ENCODE results near the gene CNTF.
A peak's percentile ranks its signal among the peaks of the same experiment; 100 is the strongest.

CNTF gene

DNA sequence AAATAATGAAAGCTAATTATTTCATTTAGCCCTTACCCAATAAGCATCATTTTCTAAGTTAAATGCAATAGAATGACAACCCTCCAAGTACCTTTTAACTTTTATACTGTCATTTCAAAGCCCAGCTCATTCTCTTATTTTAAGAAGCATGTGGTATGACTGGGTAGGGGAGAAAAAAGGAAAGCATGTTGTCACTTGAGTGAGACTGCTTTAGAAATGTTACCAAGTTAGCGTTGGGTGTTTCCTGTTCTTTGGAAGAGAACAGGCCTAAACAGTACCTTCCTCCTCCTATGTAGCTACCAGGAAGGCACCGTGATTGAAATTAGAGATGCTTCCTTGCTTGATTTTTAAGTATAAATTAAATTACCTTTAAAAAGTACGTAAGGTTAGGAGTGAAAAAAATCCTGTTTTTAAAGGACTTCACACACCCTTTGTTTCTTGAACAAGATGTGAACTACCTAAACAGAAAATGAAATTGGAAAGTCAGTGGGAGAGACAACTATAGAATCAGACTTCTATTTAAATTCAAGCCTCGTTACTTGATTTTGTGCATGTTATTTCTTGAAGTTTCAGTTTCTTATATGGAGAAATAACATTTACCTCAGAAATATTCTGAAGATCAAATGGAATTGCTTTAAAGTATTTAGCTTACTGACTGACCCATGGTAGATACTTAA lies 741 bp upstream of the CNTF start:
- TF ChIP-seq, protein P1, sequence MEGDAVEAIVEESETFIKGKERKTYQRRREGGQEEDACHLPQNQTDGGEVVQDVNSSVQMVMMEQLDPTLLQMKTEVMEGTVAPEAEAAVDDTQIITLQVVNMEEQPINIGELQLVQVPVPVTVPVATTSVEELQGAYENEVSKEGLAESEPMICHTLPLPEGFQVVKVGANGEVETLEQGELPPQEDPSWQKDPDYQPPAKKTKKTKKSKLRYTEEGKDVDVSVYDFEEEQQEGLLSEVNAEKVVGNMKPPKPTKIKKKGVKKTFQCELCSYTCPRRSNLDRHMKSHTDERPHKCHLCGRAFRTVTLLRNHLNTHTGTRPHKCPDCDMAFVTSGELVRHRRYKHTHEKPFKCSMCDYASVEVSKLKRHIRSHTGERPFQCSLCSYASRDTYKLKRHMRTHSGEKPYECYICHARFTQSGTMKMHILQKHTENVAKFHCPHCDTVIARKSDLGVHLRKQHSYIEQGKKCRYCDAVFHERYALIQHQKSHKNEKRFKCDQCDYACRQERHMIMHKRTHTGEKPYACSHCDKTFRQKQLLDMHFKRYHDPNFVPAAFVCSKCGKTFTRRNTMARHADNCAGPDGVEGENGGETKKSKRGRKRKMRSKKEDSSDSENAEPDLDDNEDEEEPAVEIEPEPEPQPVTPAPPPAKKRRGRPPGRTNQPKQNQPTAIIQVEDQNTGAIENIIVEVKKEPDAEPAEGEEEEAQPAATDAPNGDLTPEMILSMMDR (conservative IDR thresholded peaks at IDR 0.05; ENCODE audit: low read depth, low read length), result no peak
- no peak for DNase-seq (ENCODE audit: low read depth)
- H3K4me3 ChIP-seq (ENCODE audit: low read depth, low read length), result no peak overlapping the region

DNA sequence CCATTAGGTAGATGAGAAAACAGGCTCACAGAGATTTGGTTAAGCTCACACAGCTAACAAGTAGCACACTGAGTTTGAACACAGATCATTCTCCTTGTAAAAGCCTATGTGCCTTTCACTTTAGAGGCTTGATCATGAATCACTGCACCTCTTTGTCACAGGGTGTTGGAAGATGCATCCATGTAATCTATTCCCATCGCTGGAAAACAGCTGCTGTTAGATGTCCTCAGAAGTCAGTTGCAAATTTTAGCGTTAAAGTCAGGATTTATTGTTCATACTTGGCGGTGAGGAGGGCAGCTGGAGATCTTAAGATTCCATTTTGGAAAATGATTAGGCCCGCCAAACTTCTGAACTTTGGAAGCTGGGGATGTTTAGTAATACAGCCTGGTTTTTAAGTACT lies 2.6 kb downstream of the CNTF start:
- H3K4me3 ChIP-seq (ENCODE audit: low read depth, low read length), result no peak overlapping the region
- DNase-seq (ENCODE audit: low read depth), result no peak
- TF ChIP-seq, protein P1 (conservative IDR thresholded peaks at IDR 0.05; ENCODE audit: low read depth, low read length), result no peak

DNA sequence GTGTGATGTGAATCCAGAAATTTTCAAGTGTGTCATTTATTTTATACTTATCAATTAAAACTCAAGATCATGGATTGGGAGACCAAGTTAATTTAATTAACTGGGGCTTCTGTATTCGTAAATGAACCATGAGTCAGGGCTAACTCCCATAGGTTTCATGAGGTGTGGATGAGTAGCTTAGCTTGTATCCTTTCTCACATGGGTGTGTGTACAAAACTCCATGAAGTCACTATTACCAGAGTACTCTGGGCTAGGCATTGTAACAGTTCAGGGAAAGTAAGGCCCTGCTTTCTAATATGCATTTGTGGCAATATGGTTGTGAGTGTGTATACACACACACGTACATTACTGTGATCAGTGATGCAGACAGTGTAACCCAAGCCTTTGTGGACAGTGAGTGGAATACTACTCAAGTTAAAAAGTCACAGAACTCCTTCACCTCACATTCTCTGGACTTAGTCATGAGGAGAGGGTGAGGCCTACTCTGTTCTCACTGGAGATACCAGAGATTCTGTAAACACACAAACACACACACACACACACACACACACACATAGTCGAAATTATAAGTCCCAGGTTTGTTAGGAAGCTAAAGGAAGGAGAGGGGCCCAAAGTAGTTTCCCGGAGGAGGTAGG lies 3.5 kb downstream of the CNTF start:
- peak; percentile 94 for DNase-seq (ENCODE audit: low read depth)
- TF ChIP-seq, protein P1 (conservative IDR thresholded peaks at IDR 0.05; ENCODE audit: low read depth, low read length), result no peak
- H3K4me3 ChIP-seq (ENCODE audit: low read depth, low read length), result no peak overlapping the region

DNA sequence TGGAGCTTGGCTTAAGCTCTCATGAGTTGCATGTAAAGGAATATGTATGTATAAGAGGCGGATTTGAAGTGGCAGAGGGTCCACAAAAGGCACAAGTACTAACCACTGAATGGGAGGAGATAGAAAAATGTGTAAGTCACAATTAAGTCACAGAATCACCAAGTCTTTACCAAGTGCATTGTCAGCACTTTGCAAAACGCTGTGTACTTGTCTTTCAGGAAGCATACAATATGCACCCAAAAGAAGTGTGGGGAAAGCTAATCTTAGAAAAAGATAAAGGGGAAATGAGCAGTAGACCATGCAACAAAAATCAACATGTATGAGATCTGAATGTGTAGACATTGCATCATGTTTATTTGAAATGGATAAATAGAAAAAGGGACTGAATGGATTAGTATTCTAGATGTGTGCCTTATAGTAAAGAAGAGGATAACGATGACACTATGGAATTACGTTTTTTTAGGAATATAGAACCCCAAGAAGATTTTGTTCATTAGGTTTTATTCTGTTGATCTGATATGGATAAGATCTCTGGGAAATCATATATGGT lies 4.5 kb downstream of the CNTF start:
- DNase-seq (ENCODE audit: low read depth), result peak; percentile 27
- no peak overlapping the region for H3K4me3 ChIP-seq (ENCODE audit: low read depth, low read length)
- TF ChIP-seq, protein P1 (conservative IDR thresholded peaks at IDR 0.05; ENCODE audit: low read depth, low read length), result no peak

DNA sequence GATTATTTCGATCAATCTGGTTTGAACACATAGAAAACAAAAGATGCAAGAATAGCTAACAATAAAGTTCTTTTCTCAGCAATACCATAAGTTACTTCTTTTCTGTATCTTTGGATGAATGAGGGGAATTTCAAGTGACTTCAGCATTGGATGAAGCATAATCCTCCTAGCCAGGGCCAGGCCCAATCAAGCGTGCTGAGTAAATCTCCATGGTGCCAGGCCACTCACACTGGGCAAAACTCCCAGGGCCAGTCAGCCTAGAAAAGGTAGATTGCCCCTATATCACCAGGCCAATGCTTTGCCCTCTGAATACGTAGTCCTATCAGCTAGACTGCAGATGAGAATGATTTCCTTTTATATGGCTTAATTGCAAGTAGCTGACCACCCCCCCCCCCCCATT lies 6.0 kb downstream of the CNTF start:
- no peak overlapping the region for H3K4me3 ChIP-seq (ENCODE audit: low read depth, low read length)
- DNase-seq (ENCODE audit: low read depth), result peak; percentile 39
- TF ChIP-seq, protein P1 (conservative IDR thresholded peaks at IDR 0.05; ENCODE audit: low read depth, low read length), result no peak

DNA sequence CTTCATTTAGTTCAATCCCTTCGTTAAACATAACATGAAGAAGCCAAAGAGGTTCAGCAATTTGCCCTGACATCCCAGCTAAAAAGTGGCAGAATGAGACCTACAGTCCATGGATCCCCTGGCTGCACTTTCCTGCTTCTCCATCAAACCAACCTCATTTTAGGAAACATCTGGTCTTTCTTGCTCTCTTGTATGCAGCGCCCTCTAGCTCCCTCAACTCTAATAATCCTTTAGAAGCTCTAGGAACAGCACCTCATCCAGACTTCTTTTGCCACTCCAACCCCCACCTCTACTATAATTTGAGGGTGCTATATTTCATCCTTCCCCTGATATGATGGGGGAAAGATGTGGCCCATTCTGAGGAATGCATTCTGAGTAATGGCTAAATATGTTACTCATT lies 7.4 kb downstream of the CNTF start:
- H3K4me3 ChIP-seq (ENCODE audit: low read depth, low read length), result no peak overlapping the region
- TF ChIP-seq, protein P1 (conservative IDR thresholded peaks at IDR 0.05; ENCODE audit: low read depth, low read length), result peak; percentile 82
- peak; percentile 86 for DNase-seq (ENCODE audit: low read depth)
